LHCN-M2 (cell line): ENCODE data around the gene TBXA2R. TPM values are rescaled to one million over a fixed set of nuclear protein-coding genes. Genes with fewer than 3 reads are reported as not detected.
"Not testable (repeated sequence)": the region's sequence is repeated elsewhere in the genome, so short reads cannot be mapped to it uniquely, and the experiment has no call there.

Experiments
- DNase-seq: peaks from one replicate; pipeline ENCODE4 v3.0.0-alpha.2; 2012; ENCODE audit warnings: low read depth
- polyA plus RNA-seq: library from polyadenylated mRNA; unstranded; fragments of >200 nt; gene quantifications from one replicate; pipeline ENCODE4 v1.2.1, GENCODE V29; 2012; ENCODE audit warnings: missing spikeins
- total RNA-seq: library from RNA; depleted of rRNA; stranded (reverse); fragments of >200 nt; gene quantifications from 2 replicates; pipeline ENCODE4 v1.2.3, GENCODE V29; 2014; rRNA removed

TBXA2R gene
- total RNA-seq: 0.57 and 0.64 TPM in 2 replicates
- 1.7 TPM for polyA plus RNA-seq

GRCh38 chr19:3606690-3607289 is at the start of gene TBXA2R:
TSS of gene TBXA2R (minus strand) at chr19:3606875. CDS start at chr19:3600634, 6,241 bp downstream.
- DNase-seq: peak; percentile 31

- DNase-seq: peak; percentile 77
Measured at GRCh38 chr19:3656073-3656746, 49.5 kb upstream of the TBXA2R start.

GRCh38 chr19:3655402-3656072 is 48.9 kb upstream of the TBXA2R start:
- DNase-seq: peak; percentile 99

DNA sequence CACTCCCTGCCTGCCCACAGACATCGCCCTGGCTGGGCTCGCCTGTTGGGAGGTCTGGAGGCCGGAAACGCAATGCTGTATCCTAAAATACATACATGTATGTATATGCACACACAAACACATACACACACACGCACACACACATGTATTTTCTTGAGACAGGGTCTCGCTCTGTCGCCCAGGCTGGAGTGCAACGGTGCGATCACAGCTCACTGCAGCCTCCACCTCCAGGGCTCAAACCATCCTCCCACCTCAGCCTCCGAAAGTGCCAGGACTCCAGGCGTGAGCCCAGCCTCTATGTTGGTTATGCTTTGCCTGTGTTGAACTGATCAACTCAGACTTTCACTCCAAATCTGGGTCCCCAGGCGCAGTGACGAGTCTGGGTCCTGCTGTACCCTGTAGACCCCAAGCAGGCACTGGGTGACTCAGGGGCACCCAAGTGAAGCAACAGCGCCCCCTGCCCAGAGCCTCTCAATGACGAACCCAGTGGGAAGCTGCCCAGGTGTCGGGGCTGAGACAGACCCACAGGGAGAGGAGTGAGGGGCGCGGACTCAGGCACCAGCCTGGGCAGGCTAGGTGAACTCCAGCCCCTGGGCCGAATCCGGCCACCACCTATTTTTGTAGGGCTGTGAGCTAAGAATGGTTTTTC is 47.3 kb upstream of the TBXA2R start:
- no peak for DNase-seq

DNA sequence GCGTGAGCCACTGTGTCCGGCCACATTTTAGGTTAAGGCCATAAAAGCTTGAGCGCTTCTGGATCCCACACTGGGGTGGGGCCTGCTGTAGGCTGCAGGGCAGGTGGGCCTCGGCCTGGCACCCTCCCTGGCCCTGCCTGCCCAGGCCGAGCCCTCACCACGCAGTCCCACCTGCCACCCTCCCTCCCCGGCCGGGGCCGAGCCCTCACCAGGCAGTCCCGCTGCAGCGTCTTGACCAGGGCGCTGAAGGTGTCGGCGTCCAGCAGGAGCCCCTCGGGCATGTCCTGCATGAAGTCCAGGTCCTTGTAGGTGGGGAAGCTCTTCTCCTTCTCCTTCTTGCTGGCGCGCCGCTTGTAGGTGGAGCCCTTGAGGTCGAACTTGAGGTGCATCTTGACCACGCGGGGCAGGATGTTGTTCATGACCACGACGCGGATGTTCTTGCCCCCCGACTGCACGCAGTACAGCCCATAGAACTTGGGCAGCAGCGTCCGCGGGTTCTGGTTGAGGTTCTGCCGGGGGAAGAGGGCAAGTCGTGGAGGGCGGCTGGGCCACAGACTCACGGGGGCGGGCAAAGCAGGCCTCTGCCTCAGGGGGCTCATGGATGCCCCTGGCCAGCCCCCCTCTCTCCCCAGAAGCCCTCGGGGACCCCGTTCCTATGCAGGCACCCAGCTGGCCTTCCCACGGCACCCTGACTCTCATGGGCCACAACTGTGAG is 46.6 kb upstream of the TBXA2R start:
- DNase-seq: no peak

DNA sequence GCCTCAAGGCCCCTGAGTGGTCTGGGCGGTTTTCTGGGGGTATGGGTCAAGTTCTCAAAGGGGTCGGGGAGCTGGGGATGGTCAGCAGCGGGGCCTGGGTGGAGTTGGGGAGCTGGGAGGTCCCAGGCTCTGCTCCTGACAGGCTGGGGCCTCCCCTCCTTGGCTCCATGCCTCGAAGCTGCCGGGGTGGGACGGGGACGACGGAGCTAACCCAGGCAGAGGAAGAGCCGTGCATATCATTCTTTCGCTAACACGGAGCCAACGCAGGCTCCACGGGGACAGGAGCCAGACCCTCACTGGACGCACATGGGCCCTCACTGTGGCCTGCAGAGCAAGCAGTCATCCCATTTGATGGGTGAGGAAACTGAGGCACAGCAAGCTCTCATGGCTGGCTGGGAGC is 45.7 kb upstream of the TBXA2R start:
- DNase-seq: no peak

DNA sequence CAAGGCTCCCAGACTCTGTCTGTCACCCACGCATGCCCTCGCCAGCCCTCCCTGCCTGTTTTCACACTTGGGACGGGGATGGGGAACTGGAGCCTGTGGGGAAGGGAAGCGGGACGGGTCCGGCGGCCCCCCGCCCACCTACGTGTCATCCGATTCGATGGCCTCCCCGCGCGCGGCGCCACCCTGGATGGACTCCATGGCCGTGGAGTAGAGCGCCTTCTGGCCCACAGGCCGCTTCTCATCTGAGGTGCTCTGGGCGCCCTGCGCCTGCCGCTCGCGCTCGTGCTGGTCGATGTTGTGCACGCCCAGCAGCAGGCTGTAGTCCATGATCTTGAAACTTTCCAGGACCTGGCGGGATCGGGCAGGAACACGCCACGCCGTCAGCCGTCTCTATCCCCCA is 45.0 kb upstream of the TBXA2R start:
- no peak for DNase-seq

DNA sequence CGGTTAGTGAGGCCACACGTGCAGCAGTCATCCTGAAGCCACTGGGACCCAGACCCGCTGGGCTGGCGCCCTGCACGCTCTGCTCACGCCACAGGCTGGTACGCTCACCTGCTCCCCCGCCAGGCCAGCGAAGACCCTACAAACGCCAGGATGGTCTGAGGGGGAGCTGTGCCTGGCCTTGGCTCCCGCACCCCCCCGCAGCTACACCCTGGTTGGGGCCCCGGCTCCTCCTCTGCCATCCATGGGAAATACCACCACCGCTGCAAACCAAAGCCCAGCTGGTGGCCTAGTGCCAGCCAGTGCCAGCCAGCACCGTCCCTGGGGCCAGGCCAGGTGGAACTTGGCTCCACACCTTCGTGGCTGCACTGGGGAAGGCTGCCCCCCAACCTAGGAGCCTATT is 43.2 kb upstream of the TBXA2R start:
- no peak for DNase-seq

DNA sequence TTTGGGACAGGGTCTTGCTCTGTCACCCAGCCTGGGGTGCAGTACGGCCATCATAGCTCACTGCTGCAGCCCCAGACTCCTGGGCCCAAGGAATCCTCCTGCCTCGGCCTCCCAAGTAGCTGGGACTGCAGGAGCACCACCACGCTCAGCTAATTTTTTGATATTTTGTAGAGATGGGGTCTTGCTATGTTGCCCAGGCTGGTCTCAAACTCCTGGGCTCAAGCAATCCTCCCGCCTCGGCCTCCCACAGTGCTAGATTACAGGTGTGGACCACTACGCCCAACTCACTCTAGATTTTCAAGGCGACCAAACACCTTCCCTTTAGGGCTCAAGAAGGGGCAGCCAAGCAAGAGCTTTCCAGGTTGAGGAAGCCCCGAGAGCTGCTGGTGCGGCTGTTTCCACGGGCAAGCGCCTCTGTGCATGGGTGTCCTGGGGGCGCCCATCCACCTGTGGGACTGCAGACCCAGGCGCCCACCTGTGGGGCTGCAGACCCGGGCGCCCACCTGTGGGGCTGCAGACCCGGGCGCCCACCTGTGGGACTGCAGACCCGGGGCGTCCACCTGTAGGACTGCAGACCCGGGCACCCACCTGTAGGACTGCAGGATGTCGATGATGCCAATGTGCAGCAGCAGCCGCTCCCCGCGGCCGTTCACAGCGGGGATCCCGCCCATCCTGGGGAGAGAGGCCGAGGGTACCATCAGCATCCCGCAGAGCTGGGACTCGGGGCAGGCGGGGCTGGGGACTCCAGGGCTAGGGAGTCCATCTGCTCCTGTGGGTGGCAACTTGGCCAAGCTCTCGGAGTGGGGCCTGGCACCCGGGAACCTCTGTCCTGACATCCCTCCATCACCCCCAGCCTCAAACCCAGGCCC is 41.6 kb upstream of the TBXA2R start:
- DNase-seq: no peak

GRCh38 chr19:3647102-3647501 is 40.4 kb upstream of the TBXA2R start:
- DNase-seq: not testable (repeated sequence)

DNA sequence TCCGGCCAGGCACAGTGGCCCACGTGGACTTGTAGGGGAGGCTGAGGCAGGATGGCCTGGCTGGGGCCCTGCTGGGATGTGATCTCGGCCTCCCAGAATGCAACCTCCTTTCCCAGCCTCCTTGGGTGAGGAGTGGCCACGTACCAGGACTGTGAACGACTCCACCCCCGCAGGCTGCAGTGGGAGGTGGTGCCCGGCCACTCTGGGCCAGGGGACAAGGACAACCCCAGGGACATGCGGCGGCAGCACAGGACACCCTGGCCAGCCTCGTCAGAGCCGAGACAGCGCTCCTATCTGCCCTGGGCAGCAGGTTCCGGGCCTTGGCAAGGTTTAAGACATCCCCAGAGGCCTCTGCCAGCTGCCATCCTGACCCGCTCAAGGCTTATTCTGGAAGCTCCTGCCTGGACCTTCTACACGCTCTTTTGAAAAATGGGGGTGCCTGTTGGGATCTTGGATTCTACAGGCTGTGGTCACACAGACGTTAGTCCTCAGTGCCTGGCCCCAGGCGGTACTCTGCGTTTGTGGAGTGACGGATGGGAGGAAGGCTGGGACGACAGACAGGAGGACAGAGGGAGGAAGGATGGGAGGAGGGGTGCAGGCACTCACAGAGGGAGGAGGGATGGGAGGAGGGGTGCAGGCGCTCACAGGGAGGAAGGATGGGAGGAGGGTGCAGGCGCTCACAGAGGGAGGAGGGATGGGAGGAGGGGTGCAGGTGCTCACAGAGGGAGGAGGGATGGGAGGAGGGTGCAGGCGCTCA is 39.8 kb upstream of the TBXA2R start:
- peak; percentile 18 for DNase-seq

DNA sequence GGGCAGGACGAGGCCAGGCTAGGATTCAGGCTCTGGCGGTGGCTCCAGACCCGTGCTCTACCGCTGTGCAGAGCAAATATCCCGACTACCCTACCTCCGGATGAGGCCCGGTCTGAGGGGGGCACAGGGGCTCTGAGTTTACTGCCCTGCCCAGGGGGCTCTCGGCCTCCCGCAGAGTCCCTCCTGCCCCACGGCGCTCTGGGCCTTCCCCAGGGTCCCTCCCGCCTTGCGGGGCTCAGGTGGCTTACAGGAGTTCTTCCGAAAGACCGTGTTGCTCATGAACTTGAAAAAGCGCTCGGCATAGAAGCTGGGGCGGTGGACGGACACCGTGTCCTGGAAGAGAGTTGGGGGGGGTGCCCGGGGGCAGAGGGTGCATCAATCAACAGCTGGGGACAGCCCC is 39.1 kb upstream of the TBXA2R start:
- no peak for DNase-seq

- DNase-seq: no peak
Measured at GRCh38 chr19:3645067-3645396, 38.4 kb upstream of the TBXA2R start.

DNA sequence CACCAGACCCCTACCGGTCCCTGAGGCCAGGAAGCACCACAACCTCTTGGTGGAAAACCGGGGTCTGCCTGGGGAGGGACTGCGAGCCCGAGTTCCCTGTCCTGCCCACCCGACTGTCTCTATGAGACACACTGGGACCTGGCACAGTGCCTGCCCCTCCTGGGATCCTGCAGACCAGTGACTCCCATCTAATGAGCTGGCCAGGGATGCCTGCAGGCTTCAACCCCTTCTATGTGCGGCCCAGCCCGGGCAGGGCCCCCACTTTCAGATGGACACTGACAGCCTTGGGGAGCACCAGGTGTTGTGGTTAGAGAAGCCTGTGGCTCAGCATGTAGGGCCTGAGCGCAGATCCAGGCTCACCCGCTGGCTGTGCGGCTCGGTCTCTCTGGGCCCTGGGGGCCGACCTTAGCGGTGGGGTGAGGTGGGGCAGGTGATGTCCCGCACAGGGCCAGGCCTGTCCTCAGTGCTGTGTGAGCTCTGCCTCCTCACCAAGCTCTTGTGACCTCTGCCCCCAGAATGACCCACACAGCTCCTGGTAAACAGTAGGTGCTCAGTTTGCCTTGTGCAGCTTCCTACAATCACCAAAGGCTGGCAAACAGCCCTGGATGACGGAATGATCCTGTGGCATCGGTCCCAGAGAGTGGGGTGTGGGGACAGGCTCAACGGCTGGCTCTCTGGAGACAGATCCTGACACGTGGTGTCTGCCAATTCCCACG is 37.8 kb upstream of the TBXA2R start:
- DNase-seq: peak; percentile 32

DNA sequence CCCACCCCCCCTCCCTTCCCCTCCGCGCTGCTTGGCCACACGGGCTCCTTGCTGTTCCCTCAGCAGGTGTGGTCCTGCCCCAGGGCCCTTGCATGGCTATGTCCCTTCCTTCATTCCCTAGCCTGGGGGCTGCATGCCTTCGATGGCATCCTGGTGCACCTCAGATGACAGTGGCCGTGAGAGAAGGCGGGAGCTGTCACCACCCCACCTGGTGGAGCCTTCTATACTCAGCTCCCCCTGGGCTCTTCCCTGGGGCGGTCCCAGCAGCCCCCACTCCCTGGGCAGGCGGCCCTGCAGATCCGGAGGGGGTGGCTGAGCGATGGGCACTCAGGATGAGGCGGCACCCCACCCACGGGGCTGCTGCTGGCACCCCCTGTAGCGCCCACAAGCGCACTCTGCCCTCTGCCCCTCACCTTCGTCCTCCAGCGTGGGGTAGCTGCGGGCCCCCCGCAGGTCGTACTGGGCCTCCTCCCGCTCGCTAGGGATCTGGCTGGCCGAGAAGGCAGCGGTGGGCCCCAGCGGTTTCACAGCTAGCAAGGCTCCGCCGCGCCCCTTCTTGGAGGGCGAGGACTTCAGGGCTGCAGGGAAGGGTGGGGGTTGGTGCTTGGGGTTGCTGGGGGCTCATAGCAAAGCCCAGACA is 37.1 kb upstream of the TBXA2R start:
- DNase-seq: no peak

DNA sequence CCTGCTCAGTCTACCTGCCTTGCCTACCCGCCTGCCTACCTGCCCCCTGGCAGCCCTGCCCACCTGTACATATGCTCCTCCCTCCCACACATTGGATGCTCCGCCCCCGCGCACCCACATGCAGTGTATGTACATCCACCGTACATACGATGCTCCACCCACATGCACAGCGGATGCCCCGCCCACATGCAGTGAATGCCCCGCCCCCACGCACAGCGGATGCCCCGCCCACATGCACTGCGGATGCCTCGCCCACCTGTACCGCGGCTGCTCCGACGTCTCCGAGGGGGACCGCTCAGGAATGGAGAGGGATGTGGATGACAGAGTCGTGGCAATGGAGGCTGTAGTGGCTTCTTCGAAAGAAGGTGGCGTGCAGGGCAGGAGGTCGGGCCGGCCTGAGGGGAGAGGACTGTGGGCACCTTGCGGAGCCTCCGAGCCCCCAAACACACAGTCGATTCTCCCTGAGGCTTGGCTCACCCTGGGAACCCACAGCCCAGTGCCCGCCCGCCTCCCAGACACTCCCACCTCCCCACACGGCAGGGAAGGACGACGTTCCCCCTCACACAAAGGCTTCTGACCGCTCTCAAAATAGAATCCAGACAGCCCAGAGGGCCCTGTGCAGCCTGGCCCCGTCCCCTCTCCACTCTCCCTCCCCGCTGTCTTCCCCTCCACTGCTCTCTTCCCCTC is 36.5 kb upstream of the TBXA2R start:
- no peak for DNase-seq

DNA sequence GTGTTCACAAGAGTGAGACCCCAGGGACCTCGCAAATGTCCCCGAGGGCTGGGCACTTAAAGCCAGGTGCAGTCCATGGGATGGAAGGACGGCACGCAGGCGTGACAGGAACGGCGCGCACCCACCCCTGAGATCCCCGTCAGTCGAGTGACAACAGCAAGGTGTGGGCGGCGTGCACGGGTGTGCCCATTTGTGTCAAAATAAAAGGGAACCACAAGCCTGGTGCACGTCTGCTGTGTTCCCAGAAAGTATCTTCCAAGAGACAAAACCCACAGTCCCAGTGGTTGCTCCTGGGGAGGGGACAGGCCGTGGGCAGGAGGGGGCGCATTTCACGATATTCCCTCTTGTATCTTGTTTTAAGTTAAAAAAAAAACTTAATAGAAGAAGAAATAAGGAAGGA is 35.6 kb upstream of the TBXA2R start:
- DNase-seq: no peak

DNA sequence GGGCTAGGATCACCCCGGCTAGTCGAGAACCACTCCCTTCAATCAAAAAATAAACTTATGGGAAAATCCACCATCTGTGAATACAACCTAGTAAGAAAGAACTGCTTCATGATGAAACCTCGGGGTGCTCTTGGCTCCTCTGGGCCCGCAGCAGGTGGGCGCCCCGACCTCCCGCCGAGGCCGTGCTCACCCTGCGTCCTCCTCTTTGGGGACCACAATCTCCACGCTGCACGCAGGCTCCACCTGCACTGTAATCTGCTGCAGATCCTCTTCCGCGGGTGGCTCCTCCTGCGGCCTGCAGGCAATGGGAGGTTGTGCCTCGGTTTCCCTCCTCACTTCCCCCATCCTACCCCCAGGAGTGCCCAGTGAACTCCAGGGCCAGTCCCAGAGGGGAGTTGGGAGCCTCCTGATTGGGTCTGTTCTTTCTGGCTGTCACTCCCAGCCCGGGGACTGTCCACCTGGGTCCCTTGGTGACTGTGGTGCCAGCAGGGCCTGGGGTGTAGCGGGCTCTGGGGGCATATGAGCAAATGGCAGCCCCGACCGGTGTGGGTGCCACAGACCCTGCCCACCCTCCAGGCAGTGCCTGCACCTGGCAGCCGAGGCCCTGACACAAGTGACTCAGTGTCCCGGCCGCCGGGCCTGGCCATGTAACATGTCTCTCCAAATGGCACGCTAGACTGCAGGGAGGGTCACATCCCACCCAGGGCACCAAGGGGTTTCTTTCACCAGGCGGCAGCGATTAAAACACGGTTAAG is 35.0 kb upstream of the TBXA2R start:
- DNase-seq: no peak
